Right lung (tissue), 10 donors: ENCODE data around the gene ZNF490. TPM values are rescaled to one million over a fixed set of nuclear protein-coding genes. Genes with fewer than 3 reads are reported as not detected.
"Not testable (repeated sequence)": the region's sequence is repeated elsewhere in the genome, so short reads cannot be mapped to it uniquely, and the experiment has no call there.

Experiments used
- DNase-seq, 2 donors: peaks; one replicate each; pipeline ENCODE4 v3.0.0-alpha.2; 2013
- long read RNA-seq, 8 donors: transcript quantifications; one replicate each; lab custom pipeline, GENCODE V29; 2026
- polyA plus RNA-seq, 5 donors: library from polyadenylated mRNA; unstranded; fragments of 120-200 nt; gene quantifications; one replicate each; pipeline versions ENCODE4 v1.2.1 to v1.2.3, GENCODE V29; 2013; ENCODE audit warnings: inconsistent platforms in 1 of 5, low replicate concordance in 1 of 5; ENCODE audit not compliant: insufficient read length in 5 of 5, insufficient read depth in 1 of 5

ZNF490 gene
- polyA plus RNA-seq, result 1 to 10 TPM; 3.2 to 6.8 (median 5.0) TPM
- long read RNA-seq, donor 1, full-length matches to known transcripts, result 1 of 133 reads
- long read RNA-seq, donor 1, partial matches to known transcripts, result 71 of 133 reads
- long read RNA-seq, donor 1, other reads (novel, unspliced or antisense), result 61 of 133 reads
- long read RNA-seq, donor 2, partial matches to known transcripts, result 10 of 10 reads
- long read RNA-seq, donor 2, other reads (novel, unspliced or antisense), result 0 of 10 reads
- long read RNA-seq, donor 3, full-length matches to known transcripts, result 1 of 1 reads
- long read RNA-seq, donor 3, partial matches to known transcripts, result 0 of 1 reads
- long read RNA-seq, donor 3, other reads (novel, unspliced or antisense), result 0 of 1 reads
- long read RNA-seq, donor 4, full-length matches to known transcripts, result 1 of 7 reads
- long read RNA-seq, donor 4, partial matches to known transcripts, result 6 of 7 reads
- long read RNA-seq, donor 4, other reads (novel, unspliced or antisense), result 0 of 7 reads
- long read RNA-seq, donor 5, result 0 reads
- long read RNA-seq, donor 6, full-length matches to known transcripts, result 1 of 1 reads
- long read RNA-seq, donor 6, partial matches to known transcripts, result 0 of 1 reads
- long read RNA-seq, donor 6, other reads (novel, unspliced or antisense), result 0 of 1 reads
- long read RNA-seq, donor 7, result 0 reads
- long read RNA-seq, donor 8, partial matches to known transcripts, result 0 of 19 reads
- long read RNA-seq, donor 8, other reads (novel, unspliced or antisense), result 19 of 19 reads

DNA sequence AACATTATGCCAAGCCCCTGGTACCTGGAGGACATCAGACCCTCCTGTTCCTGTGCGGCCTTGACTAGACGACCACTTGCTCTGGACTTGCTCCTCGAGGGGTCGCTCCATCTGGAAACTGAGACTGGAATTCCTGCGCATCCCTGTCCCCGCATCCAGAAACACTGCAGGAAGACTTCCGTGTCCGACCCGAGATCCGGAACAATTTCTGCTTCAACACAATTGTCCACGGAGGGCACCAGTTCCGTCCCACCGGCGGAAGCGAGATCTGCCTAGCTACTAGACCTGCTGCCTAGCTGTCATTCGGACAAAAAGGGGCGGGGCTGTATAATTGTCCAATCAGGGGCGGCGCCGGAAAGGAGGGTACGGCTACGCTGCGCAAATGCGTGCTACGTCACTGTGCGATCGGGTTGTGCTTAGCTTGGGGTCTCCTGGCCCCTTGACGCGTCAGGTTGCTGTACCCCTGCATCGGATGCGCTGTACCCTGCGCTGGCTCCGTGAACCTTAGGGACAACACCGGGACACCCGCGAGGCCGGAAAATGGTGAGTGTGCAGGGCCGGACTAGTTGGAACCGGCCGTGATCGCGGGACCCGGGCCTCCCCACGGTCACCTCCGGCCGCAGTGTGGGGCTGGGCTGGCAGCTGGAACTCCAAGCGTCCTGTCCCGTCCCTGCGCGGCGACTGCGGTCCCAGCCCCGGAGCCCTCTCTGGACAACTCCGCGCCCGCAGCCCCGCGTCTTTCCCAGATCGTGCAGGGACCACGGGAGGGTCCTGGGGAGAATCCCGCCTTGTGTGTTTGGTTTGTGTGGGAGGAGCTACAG is at the start of gene ZNF490, which contains the start of gene ZNF791:
Gene ZNF490 (minus strand): TSS at position 274 of the 821 bp plus-strand sequence. CDS start 133 bp downstream, at position 141.
Gene ZNF791 (plus strand): TSS at position 381 of the 821 bp plus-strand sequence. CDS start 160 bp downstream, at position 541.
- peak; percentile 96 to 97 for DNase-seq

- no peak for DNase-seq
Observed at GRCh38 chr19:12657966-12658365, 47.4 kb upstream of the ZNF490 start.

DNA sequence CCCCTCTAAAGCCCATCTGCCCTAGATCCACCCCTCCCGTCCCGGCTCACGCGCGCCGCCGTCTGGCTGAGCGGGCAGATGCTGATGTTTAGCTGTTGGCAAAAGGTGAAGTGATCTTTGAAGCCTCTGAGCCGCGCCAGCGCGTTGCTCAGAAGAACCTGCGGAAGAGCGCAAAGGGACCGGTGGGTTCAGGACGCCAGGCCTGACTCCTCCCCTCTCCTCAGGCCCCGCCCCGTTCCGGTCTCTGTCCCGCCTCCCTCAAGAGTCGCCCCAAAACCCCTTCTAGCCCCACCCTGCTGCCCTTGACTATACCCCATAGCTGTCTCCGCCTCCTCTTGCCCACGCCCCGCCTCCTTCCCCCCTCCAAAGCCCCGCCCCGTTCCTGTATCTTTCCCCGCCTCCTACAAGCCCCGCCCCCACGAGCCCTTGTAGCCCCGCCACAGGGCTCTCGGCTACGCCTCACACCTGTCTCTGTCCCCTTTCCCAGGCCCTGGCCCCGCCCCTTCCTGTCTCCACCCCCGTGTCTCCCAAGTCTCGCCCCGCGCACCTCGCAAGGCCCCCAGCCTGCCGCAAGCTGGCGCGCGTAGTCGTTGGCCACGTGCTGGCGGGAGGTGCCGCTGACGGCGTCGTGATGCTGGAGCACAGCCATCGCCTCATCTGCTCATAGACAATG is 46.4 kb upstream of the ZNF490 start:
- no peak for DNase-seq

- DNase-seq, result no peak
Observed at GRCh38 chr19:12655546-12655945, 44.9 kb upstream of the ZNF490 start.

- no peak for DNase-seq
Observed at GRCh38 chr19:12652219-12652618, 41.6 kb upstream of the ZNF490 start.

- DNase-seq, result no peak
Observed at GRCh38 chr19:12649941-12650340, 39.3 kb upstream of the ZNF490 start.

- DNase-seq, result no peak
Observed at GRCh38 chr19:12648088-12648487, 37.5 kb upstream of the ZNF490 start.

GRCh38 chr19:12647490-12648071 is 37.0 kb upstream of the ZNF490 start:
- no peak for DNase-seq

GRCh38 chr19:12647047-12647446 is 36.4 kb upstream of the ZNF490 start:
- no peak for DNase-seq

DNA sequence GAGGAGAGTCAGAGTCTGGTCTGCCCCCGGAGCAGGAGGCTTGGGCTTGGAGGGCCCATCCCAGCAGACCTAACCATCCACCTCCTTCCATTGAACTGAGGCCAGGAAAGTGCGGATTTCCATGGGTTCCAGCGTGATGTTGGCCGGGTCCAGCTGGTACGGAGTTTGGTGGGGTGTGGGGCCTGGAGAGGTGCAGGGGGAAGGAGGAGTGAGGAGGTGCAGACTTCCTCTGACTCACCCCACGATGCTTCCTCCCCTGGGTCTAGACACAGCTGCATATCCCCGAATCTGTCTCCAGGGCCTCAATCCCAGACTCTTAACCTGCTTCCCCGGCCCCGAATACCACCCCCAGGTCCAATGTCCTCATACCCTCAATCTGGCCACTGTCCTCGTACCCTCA is 35.9 kb upstream of the ZNF490 start:
- no peak for DNase-seq

GRCh38 chr19:12643716-12644115 is 33.1 kb upstream of the ZNF490 start:
- DNase-seq, result not testable (repeated sequence)

GRCh38 chr19:12642506-12642905 is 31.9 kb upstream of the ZNF490 start:
- DNase-seq, result no peak

DNA sequence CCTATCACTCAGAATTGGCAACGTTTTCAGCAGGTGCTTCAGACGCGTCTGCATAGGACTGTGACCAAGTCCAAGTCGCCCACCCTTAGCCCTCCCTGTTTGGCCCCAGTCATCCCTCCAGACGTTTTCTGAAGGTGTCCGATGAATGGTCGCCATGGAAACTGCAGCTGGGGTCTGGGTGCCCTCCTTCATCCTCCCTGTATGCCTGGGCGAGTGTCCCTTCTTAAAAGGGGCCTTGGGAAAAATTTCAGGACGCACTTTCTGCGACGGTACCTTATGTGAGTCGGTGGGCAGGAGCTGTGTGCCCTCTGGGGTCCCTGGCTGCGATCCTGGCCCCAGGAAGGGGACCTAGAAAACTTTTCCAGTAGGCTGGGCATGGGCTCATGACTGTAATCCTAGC is 30.8 kb upstream of the ZNF490 start:
- no peak for DNase-seq

- peak; percentile 41 to 56 for DNase-seq
Observed at GRCh38 chr19:12639901-12640613, 29.4 kb upstream of the ZNF490 start.

DNA sequence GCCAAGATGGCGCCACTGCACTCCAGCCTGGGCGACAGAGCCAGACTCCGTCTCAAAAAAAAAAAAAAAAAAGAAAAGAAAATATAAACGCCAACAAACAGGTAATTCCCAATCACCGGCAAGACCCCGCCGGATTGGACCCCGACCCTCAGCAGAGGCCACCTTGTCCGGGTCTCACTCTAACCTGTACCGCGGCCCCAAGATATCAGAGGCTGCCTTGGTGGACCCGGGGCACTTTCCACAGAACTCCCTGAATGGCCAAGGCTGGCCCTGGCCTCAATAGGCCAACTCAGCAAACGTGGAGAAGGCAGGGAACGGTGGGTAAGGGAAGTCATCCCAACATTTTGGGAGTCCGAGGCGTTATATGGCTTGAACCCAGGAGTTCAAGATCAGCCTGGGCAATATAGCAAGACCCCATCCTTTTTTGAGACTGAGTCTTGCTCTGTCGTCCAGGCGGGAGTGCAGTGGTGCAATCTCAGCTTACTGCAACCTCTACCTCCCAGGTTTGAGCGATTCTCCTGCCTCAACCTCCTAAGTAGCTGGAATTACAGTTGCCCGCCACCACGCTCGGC is 28.1 kb upstream of the ZNF490 start:
- no peak for DNase-seq

- DNase-seq, result no peak
Observed at GRCh38 chr19:12636631-12637030, 26.0 kb upstream of the ZNF490 start.

GRCh38 chr19:12629215-12629614 is 18.6 kb upstream of the ZNF490 start:
- DNase-seq, result no peak

DNA sequence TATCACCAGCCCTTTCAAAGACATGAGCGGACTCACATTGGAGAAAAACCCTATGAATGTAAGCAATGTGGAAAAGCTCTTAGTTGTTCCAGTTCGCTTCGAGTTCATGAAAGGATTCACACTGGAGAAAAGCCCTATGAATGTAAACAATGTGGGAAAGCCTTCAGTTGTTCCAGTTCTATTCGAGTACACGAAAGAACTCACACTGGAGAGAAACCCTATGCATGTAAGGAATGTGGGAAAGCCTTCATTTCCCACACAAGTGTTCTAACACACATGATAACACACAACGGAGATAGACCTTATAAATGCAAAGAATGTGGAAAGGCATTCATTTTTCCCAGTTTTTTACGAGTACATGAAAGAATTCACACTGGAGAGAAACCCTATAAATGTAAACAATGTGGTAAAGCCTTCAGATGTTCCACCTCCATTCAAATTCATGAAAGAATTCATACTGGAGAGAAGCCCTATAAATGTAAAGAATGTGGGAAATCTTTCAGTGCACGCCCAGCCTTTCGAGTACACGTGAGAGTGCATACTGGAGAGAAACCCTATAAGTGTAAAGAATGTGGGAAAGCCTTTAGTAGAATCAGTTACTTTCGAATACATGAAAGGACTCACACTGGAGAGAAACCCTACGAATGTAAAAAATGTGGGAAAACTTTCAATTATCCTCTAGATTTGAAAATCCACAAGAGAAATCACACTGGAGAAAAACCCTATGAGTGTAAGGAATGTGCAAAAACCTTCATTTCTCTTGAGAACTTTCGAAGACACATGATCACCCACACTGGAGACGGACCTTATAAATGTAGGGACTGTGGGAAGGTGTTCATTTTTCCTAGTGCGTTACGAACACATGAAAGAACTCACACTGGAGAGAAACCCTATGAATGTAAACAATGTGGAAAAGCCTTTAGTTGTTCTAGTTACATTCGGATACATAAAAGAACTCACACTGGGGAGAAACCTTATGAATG is 17.7 kb upstream of the ZNF490 start:
- no peak for DNase-seq

- no peak for DNase-seq
Observed at GRCh38 chr19:12626958-12627357, 16.3 kb upstream of the ZNF490 start.
